ENCODE measurements around the gene DPYD.

Gene DPYD

GRCh38 chr1:97610748-97611147 lies 310.1 kb downstream of the DPYD start:
- DNase-seq (ENCODE audit: low read depth) = no peak

GRCh38 chr1:97610102-97610501 lies 310.7 kb downstream of the DPYD start:
- DNase-seq (ENCODE audit: low read depth) = no peak

- no peak for DNase-seq (ENCODE audit: low read depth)
These were observed 312.6 kb downstream of the DPYD start for GRCh38 chr1:97608272-97608671.

GRCh38 chr1:97603776-97604175 lies 317.1 kb downstream of the DPYD start:
- peak; percentile 65 for DNase-seq (ENCODE audit: low read depth)

DNA sequence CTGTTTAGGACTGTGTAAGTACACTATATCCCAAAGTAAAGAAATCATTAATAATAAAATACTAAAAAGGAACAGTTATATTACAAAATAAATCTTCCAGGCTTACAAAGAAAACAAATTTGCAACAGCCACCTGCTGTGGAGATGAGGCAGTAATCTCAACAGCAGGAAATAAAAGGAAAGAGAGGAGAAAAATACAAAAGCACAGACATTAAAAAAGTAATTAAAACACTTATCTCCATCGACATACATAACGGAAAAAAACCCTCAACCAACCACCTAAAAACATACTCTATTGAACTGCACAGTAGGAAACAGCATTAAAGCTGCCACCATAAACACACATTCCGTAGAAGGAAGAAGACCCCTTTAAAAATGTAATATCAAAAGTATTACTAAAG lies 317.6 kb downstream of the DPYD start:
- no peak for DNase-seq (ENCODE audit: low read depth)

DNA sequence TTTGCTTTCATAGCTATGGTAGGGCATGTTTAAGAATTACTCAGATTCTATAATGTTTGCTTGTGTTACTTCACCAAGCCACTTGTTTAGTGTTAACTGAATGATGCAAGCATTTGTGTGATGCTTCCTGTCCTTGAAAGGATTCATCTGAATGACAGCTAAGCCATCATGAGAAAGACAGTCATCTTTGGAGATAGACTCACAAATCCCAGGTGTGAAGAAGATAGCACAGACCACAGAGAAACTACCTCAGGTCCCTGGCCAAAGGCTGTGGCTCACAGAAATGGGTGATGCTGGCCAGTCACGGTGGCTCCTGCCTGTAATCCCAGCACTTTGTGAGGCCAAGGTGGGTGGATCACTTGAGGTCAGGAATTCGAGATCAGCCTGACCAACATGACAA lies 321.4 kb downstream of the DPYD start:
- peak; percentile 10 for DNase-seq (ENCODE audit: low read depth)

- no peak for DNase-seq (ENCODE audit: low read depth)
These were observed 327.6 kb downstream of the DPYD start for GRCh38 chr1:97593192-97593591.

GRCh38 chr1:97588772-97589171 lies 332.1 kb downstream of the DPYD start:
- DNase-seq (ENCODE audit: low read depth) = no peak

DNA sequence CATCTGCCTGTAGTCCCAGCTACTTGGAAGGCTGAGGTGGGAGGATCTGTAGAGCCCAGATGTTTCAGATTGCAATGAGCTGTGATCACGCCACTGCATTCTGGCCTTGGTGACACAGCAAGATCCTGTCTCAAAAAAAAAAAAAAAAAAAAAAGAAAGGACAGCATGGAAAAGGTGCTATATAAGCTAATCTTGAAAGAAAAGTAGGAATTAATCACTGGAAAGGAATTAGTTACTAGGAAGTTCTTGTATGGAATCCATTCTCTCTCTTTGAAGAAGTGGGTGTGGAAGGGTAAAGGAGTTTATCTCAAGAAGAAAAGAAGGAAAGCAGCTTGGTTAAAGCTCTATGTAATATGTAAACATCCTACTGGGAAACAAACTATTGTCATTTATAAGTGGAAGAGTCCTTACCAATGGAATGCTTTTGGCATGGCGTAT lies 339.2 kb downstream of the DPYD start:
- DNase-seq (ENCODE audit: low read depth) = peak; percentile 20

DNA sequence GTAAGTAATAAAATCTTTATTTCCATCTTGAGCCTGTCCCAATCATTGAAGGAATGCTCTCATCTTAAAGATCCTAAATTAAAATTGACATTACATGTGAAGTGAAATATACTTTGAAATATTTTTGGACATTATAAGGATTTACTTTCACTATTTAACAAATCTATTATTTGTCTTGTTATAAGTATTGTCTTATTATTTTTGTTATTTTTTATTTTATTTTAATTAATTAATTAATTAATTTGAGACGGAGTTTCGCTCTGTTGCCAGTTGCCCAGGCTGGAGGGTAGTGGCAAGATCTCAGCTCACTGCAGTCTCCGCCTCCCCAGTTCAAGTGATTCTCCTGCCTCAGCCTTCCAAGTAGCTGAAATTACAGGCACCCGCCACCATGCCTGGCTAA lies 343.2 kb downstream of the DPYD start:
- DNase-seq (ENCODE audit: low read depth) = no peak

GRCh38 chr1:97573553-97573952 lies 347.3 kb downstream of the DPYD start:
- DNase-seq (ENCODE audit: low read depth) = peak; percentile 15

- no peak for DNase-seq (ENCODE audit: low read depth)
These were observed 348.3 kb downstream of the DPYD start for GRCh38 chr1:97572561-97572960.

- no peak for DNase-seq (ENCODE audit: low read depth)
These were observed 349.1 kb downstream of the DPYD start for GRCh38 chr1:97571760-97572159.

DNA sequence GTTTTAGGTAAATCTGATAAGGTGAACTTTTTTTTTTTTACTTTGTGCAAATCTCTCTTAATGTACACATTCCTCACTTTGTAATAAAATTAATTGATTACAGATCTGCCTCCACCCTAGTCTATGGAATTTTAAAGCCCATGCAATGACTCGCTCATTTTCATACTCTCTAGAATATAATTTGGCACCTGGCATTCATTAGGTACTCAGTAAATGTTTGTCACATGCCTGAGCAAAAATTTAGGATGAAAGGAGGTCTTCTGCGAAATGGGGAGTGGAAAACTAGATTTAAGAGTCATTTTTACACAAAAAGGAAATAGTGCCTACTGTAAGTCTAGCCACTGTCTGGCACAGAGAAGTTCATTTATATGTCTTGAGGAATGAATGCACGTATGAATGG lies 350.1 kb downstream of the DPYD start:
- DNase-seq (ENCODE audit: low read depth) = no peak

DNA sequence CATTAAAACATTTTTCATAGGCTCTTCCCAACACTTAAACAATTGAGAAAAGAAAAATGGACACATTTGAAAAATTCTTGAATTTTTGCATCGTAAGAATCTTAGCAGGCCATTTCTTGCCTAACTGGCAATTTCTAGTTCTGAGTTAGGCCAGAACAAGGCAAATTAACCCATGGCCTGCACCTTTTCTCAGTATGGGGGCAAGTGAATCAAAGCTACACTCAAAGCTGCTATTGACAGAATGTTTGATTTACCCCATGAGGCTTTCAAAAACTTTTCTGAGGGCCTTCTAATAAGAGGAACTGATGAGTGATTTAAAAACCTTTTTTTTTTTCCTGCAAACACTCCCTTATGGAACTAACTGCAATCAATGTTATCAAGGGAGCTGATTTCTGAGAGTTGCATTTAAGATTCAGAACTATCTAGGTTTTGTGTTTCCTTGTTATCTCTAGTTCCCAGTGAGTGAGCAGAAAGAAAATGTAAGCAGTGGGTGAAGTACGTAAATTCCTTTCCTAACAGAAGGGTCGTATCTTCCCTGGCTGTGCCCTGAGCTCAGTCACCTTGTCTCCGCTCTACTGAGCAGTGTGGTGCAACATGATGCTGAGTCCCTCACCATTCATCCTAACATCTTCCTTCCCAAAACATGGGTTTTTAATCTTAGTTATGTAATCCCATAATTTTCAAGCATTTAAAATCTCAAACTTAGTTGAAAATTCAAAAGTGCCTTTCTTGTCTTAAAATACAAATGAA lies 353.7 kb downstream of the DPYD start:
- DNase-seq (ENCODE audit: low read depth) = no peak

DNA sequence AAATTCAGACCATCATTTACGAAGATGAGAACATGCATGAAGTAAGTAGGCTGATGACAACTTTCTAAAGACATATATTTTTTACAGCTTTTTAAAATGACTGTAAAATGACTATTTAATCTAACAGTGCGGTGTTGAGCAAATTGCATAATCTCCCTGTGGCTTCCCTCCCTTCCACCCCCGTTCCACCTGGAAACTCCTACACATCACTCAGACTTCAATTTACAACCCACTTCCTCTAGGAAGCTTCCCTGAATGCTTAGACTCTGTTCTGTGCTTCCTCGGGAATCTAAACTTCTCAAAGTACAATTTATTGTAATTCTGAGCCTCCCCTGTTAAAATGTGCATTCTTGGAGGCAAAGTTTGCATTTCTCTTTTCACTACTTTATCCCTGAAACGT lies 354.9 kb downstream of the DPYD start:
- no peak for DNase-seq (ENCODE audit: low read depth)

DNA sequence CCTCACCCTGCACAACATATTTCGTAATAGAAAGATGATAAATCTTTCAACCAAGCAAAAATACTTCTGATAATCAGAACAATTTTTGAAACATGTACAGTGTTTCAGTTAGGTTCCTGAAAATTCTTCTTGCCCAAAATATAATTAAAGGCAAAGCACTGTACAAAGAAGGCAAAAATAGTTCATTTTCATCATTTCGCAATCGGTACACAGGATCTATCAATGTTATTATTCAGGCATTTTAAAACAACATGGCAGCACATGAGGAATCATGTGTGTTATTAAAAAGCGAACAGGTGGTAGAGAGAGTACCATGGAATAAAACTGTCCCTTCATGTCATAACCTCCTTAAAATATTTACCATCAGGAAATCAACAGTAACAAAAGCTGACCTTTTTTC lies 356.9 kb downstream of the DPYD start:
- DNase-seq (ENCODE audit: low read depth) = no peak

DNA sequence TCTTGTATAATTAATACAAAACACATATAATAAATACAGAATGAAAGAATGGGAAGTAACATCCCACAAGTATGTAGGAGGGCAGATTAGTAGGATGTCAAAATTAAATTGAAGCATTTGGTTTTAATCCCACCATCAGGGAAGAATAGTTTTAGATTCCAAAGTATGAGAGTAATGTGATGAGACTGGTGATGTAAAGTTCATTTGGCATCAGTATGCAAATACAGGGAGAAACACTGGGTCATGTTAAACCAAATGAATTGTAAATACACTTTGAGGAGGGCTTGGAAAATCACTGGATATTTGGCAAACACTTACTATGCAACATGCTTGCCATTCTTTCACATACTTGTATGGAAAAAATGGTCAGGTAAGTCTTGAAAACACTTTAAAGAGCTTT lies 358.8 kb downstream of the DPYD start:
- no peak for DNase-seq (ENCODE audit: low read depth)

GRCh38 chr1:97560714-97561113 lies 360.1 kb downstream of the DPYD start:
- no peak for DNase-seq (ENCODE audit: low read depth)

- DNase-seq (ENCODE audit: low read depth) = no peak
These were observed 366.9 kb downstream of the DPYD start for GRCh38 chr1:97553971-97554370.

GRCh38 chr1:97551113-97551512 lies 369.7 kb downstream of the DPYD start:
- peak; percentile 6 for DNase-seq (ENCODE audit: low read depth)

- no peak for DNase-seq (ENCODE audit: low read depth)
These were observed 375.4 kb downstream of the DPYD start for GRCh38 chr1:97545446-97545845.

DNA sequence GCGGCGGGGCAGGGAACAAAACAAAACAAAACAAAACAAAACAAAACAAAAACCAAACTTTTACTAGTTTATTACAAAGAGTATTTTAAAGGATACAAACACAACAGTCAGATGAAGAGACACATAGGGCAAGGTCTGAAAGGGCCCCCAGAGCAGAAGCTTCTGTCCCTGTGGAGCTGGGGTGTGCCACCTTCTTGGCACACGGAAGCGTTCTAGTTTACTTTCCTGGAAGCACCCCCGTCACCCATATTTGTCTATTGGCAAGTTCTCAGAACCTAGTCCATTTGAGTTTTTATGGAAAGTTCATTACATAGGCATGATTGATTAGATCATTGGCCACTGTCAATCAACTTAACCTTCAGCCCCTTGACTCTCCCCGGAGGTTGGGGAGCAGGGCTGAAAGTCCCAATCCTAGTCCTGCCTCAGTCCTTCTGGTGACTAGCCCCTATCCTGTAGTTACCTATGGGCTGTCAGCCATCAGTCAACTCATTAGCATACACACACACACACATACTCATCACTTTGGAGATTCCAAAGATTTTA lies 380.4 kb downstream of the DPYD start:
- DNase-seq (ENCODE audit: low read depth) = no peak

GRCh38 chr1:97538113-97538512 lies 382.7 kb downstream of the DPYD start:
- DNase-seq (ENCODE audit: low read depth) = no peak
